Activated CD4-positive, CD25-positive, alpha-beta regulatory T cell treated with anti-CD3 and anti-CD28 coated beads, Interleukin-2, amount 50 U/mL, for 72 hours (primary cell): ENCODE data around the gene PCP2.
"Not testable (repeated sequence)": the region's sequence is repeated elsewhere in the genome, so short reads cannot be mapped to it uniquely, and the experiment has no call there.

ENCODE experiments used
- DNase-seq: peaks from one replicate; pipeline ENCODE4 v3.0.0; 2021

The PCP2 gene

GRCh38 chr19:7661744-7662538, 28.4 kb upstream of the PCP2 start:
- DNase-seq = no peak

- no peak for DNase-seq
Measured at GRCh38 chr19:7658219-7658686, 24.7 kb upstream of the PCP2 start.

- peak; percentile 49 for DNase-seq
Measured at GRCh38 chr19:7657131-7657751, 23.7 kb upstream of the PCP2 start.

- no peak for DNase-seq
Measured at GRCh38 chr19:7655581-7655980, 22.1 kb upstream of the PCP2 start.

GRCh38 chr19:7654401-7654800, 20.9 kb upstream of the PCP2 start:
- no peak for DNase-seq

GRCh38 chr19:7652061-7652641, 18.6 kb upstream of the PCP2 start:
- peak; percentile 91 for DNase-seq

GRCh38 chr19:7650148-7650547, 16.6 kb upstream of the PCP2 start:
- DNase-seq = no peak

- DNase-seq = no peak
Measured at GRCh38 chr19:7648265-7649014, 14.9 kb upstream of the PCP2 start.

- no peak for DNase-seq
Measured at GRCh38 chr19:7647156-7647555, 13.6 kb upstream of the PCP2 start.

- DNase-seq = no peak
Measured at GRCh38 chr19:7646426-7646700, 12.8 kb upstream of the PCP2 start.

GRCh38 chr19:7645656-7646425, 12.3 kb upstream of the PCP2 start:
- DNase-seq = no peak

- DNase-seq = no peak
Measured at GRCh38 chr19:7645163-7645562, 11.6 kb upstream of the PCP2 start.

GRCh38 chr19:7644550-7644877, 11.0 kb upstream of the PCP2 start:
- DNase-seq = no peak

- DNase-seq = not testable (repeated sequence)
Measured at GRCh38 chr19:7643629-7644549, 10.4 kb upstream of the PCP2 start.

- no peak for DNase-seq
Measured at GRCh38 chr19:7643031-7643415, 9.5 kb upstream of the PCP2 start.

GRCh38 chr19:7642295-7643030, 8.9 kb upstream of the PCP2 start:
- DNase-seq = no peak

- no peak for DNase-seq
Measured at GRCh38 chr19:7641290-7642276, 8.1 kb upstream of the PCP2 start.

GRCh38 chr19:7640803-7641202, 7.3 kb upstream of the PCP2 start:
- DNase-seq = no peak

- DNase-seq = no peak
Measured at GRCh38 chr19:7639863-7640348, 6.4 kb upstream of the PCP2 start.
